SU-DHL-6 (cell line): ENCODE measurements around the gene NYAP2.

Source experiments
- H2AFZ ChIP-seq: fragments of 200-600 bp; sonication (generic); 2 replicates; pipeline ENCODE4 v1.6.1; 2014; ENCODE audit warnings: low read depth, mild to moderate bottlenecking, moderate library complexity, mixed read lengths, antibody characterized with exemption, low read length; ENCODE audit not compliant: severe bottlenecking
- H3F3A ChIP-seq: fragments of 200-600 bp; shearing (Covaris generic); 2 replicates; pipeline ENCODE4 v1.6.0; 2016; ENCODE audit warnings: antibody characterized with exemption, mild to moderate bottlenecking; ENCODE audit not compliant: insufficient read depth
- H3K27ac ChIP-seq: fragments of 200-600 bp; sonication (generic); 2 replicates; pipeline ENCODE4 v1.5.1; 2016; ENCODE audit warnings: low read depth, mild to moderate bottlenecking, low read length, moderate library complexity, mixed read lengths
- H3K27me3 ChIP-seq: fragments of 200-600 bp; sonication (generic), shearing (Covaris generic); 2 replicates; pipeline ENCODE4 v1.6.0; 2014; ENCODE audit warnings: mild to moderate bottlenecking, low read length
- H3K36me3 ChIP-seq: fragments of 200-600 bp; sonication (generic); 2 replicates; pipeline ENCODE4 v1.6.1; 2014; ENCODE audit warnings: mild to moderate bottlenecking, low read length, mixed read lengths
- H3K4me2 ChIP-seq: fragments of 300-600, 200-600 bp; shearing (Covaris generic), sonication (generic); 2 replicates; pipeline ENCODE4 v1.6.0; 2014; ENCODE audit warnings: low read length, low read depth, mild to moderate bottlenecking; ENCODE audit not compliant: poor library complexity, severe bottlenecking
- H3K4me3 ChIP-seq: fragments of 200-600 bp; sonication (generic); 2 replicates; pipeline ENCODE4 v1.5.1; 2014; ENCODE audit warnings: antibody characterized with exemption, low read length, mild to moderate bottlenecking, mixed read lengths; ENCODE audit not compliant: insufficient read depth, poor library complexity, severe bottlenecking
- H3K79me2 ChIP-seq: fragments of 200-600 bp; sonication (generic); 2 replicates; pipeline ENCODE4 v1.6.1; 2014; ENCODE audit warnings: mild to moderate bottlenecking, low read length, moderate library complexity; ENCODE audit not compliant: insufficient read depth
- H3K9ac ChIP-seq: fragments of 200-600 bp; sonication (generic); 2 replicates; pipeline ENCODE4 v1.7.0; 2014; ENCODE audit warnings: mild to moderate bottlenecking, low read length
- H3K9me2 ChIP-seq: fragments of 200-600 bp; sonication (generic); replicated peaks from 2 replicates; pipeline ENCODE4 v1.6.1; 2014; ENCODE audit warnings: low read length; ENCODE audit not compliant: insufficient read depth
- H3K9me3 ChIP-seq: fragments of 200-600 bp; sonication (generic); 2 replicates; pipeline ENCODE4 v1.6.1; 2014; ENCODE audit warnings: low read length, mixed read lengths; ENCODE audit not compliant: insufficient read depth
- H4K20me1 ChIP-seq: fragments of 200-600 bp; sonication (generic); 2 replicates; pipeline ENCODE4 v1.6.1; 2014; ENCODE audit warnings: low read depth, mild to moderate bottlenecking, antibody characterized with exemption, low read length, moderate library complexity, mixed read lengths
- CTCF ChIP-seq: fragments of 200-600 bp; sonication (generic); IDR thresholded peaks from one replicate; pipeline ENCODE4 v1.5.1; 2017; ENCODE audit warnings: antibody characterized with exemption, mild to moderate bottlenecking, low read length, moderate library complexity; ENCODE audit not compliant: insufficient read depth, poor library complexity, severe bottlenecking
- EZH2phosphoT487 ChIP-seq: fragments of 200-600 bp; sonication (generic), shearing (Covaris generic); conservative IDR thresholded peaks from 2 replicates; pipeline ENCODE4 v1.6.1; 2018; ENCODE audit warnings: mild to moderate bottlenecking, antibody characterized with exemption, low read length, moderate library complexity, mixed read lengths

NYAP2 gene

GRCh38 chr2:225488743-225489142 lies 89.2 kb downstream of the NYAP2 start:
- no peak for TF ChIP-seq EZH2phosphoT487
- no peaks in the 10 kb centered on the region for H3K9me2 ChIP-seq
- H3K27me3 ChIP-seq, result no peaks in the 10 kb centered on the region

GRCh38 chr2:225493420-225494099 lies 94.0 kb downstream of the NYAP2 start:
- Histone ChIP-seq H3K9ac (no peak overlapping the region), H3K27me3 (no peaks in the 10 kb centered on the region), H3K36me3 (no peaks in the 10 kb centered on the region), H3K4me3 (no peak overlapping the region), H4K20me1 (no peaks in the 10 kb centered on the region), H2AFZ (no peak overlapping the region), H3K4me2 (no peak overlapping the region), H3K79me2 (no peaks in the 10 kb centered on the region), H3F3A (no peaks in the 10 kb centered on the region), H3K9me3 (no peaks in the 10 kb centered on the region), H3K27ac (no peak overlapping the region), H3K9me2 (no peaks in the 10 kb centered on the region)
- TF ChIP-seq EZH2phosphoT487, result no peak
- TF ChIP-seq CTCF, result no peak

More at GRCh38 chr2:225488743-225489142, 89.2 kb downstream of the NYAP2 start:
- H3K9ac ChIP-seq, result no peak overlapping the region
- H3K36me3 ChIP-seq, result no peaks in the 10 kb centered on the region
- no peaks in the 10 kb centered on the region for H3K9me3 ChIP-seq
- no peak overlapping the region for H2AFZ ChIP-seq
- H3K4me2 ChIP-seq, result no peak overlapping the region
- no peak overlapping the region for H3K27ac ChIP-seq
- H4K20me1 ChIP-seq, result no peaks in the 10 kb centered on the region
- H3K79me2 ChIP-seq, result no peaks in the 10 kb centered on the region
- H3K4me3 ChIP-seq, result no peak overlapping the region
- no peaks in the 10 kb centered on the region for H3F3A ChIP-seq

GRCh38 chr2:225494100-225494459 lies 94.6 kb downstream of the NYAP2 start:
- H2AFZ ChIP-seq, result no peak overlapping the region
- no peaks in the 10 kb centered on the region for H4K20me1 ChIP-seq

More at GRCh38 chr2:225494100-225494459, 94.6 kb downstream of the NYAP2 start:
- no peaks in the 10 kb centered on the region for H3F3A ChIP-seq
- H3K27me3 ChIP-seq, result no peaks in the 10 kb centered on the region
- no peak overlapping the region for H3K4me3 ChIP-seq
- no peak overlapping the region for H3K27ac ChIP-seq
- no peaks in the 10 kb centered on the region for H3K79me2 ChIP-seq
- H3K9ac ChIP-seq, result no peak overlapping the region
- no peaks in the 10 kb centered on the region for H3K36me3 ChIP-seq
- no peaks in the 10 kb centered on the region for H3K9me3 ChIP-seq
- no peaks in the 10 kb centered on the region for H3K9me2 ChIP-seq
- TF ChIP-seq CTCF, result no peak
- TF ChIP-seq EZH2phosphoT487, result no peak
- H3K4me2 ChIP-seq, result no peak overlapping the region
